Stimulated activated CD4-positive, alpha-beta T cell treated with anti-CD3 and anti-CD28 coated beads, Interleukin-4, amount 100 ng/mL, for 48 hours (primary cell): Measurements from ENCODE around the gene NGRN.
"Not testable (repeated sequence)": the region's sequence is repeated elsewhere in the genome, so short reads cannot be mapped to it uniquely, and the experiment has no call there.

Source experiments
- DNase-seq, 2 donors: peaks; one replicate each; pipeline ENCODE4 v3.0.0-alpha.2; 2020; ENCODE audit warnings: low read depth in 2 of 2

NGRN gene

GRCh38 chr15:90281637-90282036, 16.2 kb downstream of the NGRN start:
- not testable (repeated sequence) for DNase-seq

GRCh38 chr15:90286678-90287077, 21.2 kb downstream of the NGRN start:
- DNase-seq: no peak

GRCh38 chr15:90287101-90287500, 21.6 kb downstream of the NGRN start:
- DNase-seq: no peak

- DNase-seq: no peak
These were observed 22.5 kb downstream of the NGRN start for GRCh38 chr15:90287946-90288345.

GRCh38 chr15:90291679-90292356, 26.3 kb downstream of the NGRN start:
- peak in 1 of 2 donors; percentile 22 for DNase-seq

GRCh38 chr15:90293040-90293810, 27.8 kb downstream of the NGRN start:
- peak; percentile 63 to 75 for DNase-seq

GRCh38 chr15:90294159-90294558, 28.7 kb downstream of the NGRN start:
- no peak for DNase-seq

GRCh38 chr15:90294601-90295269, 29.3 kb downstream of the NGRN start:
- DNase-seq: no peak

- DNase-seq: no peak
These were observed 29.8 kb downstream of the NGRN start for GRCh38 chr15:90295270-90295648.

- not testable (repeated sequence) for DNase-seq
These were observed 30.9 kb downstream of the NGRN start for GRCh38 chr15:90296316-90296884.

- DNase-seq: no peak
These were observed 31.5 kb downstream of the NGRN start for GRCh38 chr15:90297021-90297420.

GRCh38 chr15:90300541-90300940, 35.1 kb downstream of the NGRN start:
- DNase-seq: no peak

GRCh38 chr15:90300988-90301706, 35.7 kb downstream of the NGRN start:
- DNase-seq: peak; percentile 56 to 62

- DNase-seq: no peak
These were observed 36.3 kb downstream of the NGRN start for GRCh38 chr15:90301707-90302300.

- DNase-seq: not testable (repeated sequence)
These were observed 39.9 kb downstream of the NGRN start for GRCh38 chr15:90305355-90305754.

GRCh38 chr15:90305932-90306331, 40.5 kb downstream of the NGRN start:
- DNase-seq: no peak

- DNase-seq: peak in 1 of 2 donors; percentile 25
These were observed 41.1 kb downstream of the NGRN start for GRCh38 chr15:90306560-90306959.

GRCh38 chr15:90307661-90308060, 42.2 kb downstream of the NGRN start:
- no peak for DNase-seq

GRCh38 chr15:90309020-90309419, 43.5 kb downstream of the NGRN start:
- DNase-seq: no peak

GRCh38 chr15:90315278-90315982, 50.0 kb downstream of the NGRN start:
- no peak for DNase-seq

- no peak for DNase-seq
These were observed 50.7 kb downstream of the NGRN start for GRCh38 chr15:90316139-90316538.
